ENCODE results near the gene CLMN.
"Not testable (repeated sequence)": the region's sequence is repeated elsewhere in the genome, so short reads cannot be mapped to it uniquely, and the experiment has no call there.

CLMN gene

GRCh38 chr14:95300697-95301526, 18.8 kb downstream of the CLMN start:
- no peak for DNase-seq

GRCh38 chr14:95300002-95300696, 19.6 kb downstream of the CLMN start:
- DNase-seq = no peak

GRCh38 chr14:95299271-95299670, 20.4 kb downstream of the CLMN start:
- DNase-seq = no peak

GRCh38 chr14:95297832-95298231, 21.9 kb downstream of the CLMN start:
- DNase-seq = no peak

GRCh38 chr14:95296966-95297365, 22.7 kb downstream of the CLMN start:
- DNase-seq = no peak

- no peak for DNase-seq
Observed at GRCh38 chr14:95295600-95296376, 23.9 kb downstream of the CLMN start.

- no peak for DNase-seq
Observed at GRCh38 chr14:95294834-95295599, 24.7 kb downstream of the CLMN start.

- no peak for DNase-seq
Observed at GRCh38 chr14:95294320-95294719, 25.4 kb downstream of the CLMN start.

- DNase-seq = no peak
Observed at GRCh38 chr14:95293449-95293848, 26.3 kb downstream of the CLMN start.

GRCh38 chr14:95292660-95293425, 26.9 kb downstream of the CLMN start:
- no peak for DNase-seq

GRCh38 chr14:95291859-95292542, 27.7 kb downstream of the CLMN start:
- no peak for DNase-seq

- no peak for DNase-seq
Observed at GRCh38 chr14:95290871-95291431, 28.8 kb downstream of the CLMN start.

- no peak for DNase-seq
Observed at GRCh38 chr14:95290021-95290420, 29.7 kb downstream of the CLMN start.

GRCh38 chr14:95289323-95290010, 30.2 kb downstream of the CLMN start:
- DNase-seq = no peak

- DNase-seq = no peak
Observed at GRCh38 chr14:95288672-95289322, 30.9 kb downstream of the CLMN start.

GRCh38 chr14:95287176-95287754, 32.4 kb downstream of the CLMN start:
- DNase-seq = no peak

GRCh38 chr14:95286645-95287044, 33.1 kb downstream of the CLMN start:
- no peak for DNase-seq

- no peak for DNase-seq
Observed at GRCh38 chr14:95285566-95285965, 34.1 kb downstream of the CLMN start.

GRCh38 chr14:95283802-95284201, 35.9 kb downstream of the CLMN start:
- not testable (repeated sequence) for DNase-seq

Measured in activated CD4-positive, alpha-beta T cell treated with anti-CD3 and anti-CD28 coated beads, Interleukin-2, amount 50 U/mL, for 4 hours (primary cell).